GM12878 (cell line): ENCODE results near the gene MAD1L1. TPM values are rescaled to one million over a fixed set of nuclear protein-coding genes. Genes with fewer than 3 reads are reported as not detected.

ENCODE experiments used
- LARP7 ChIP-seq: fragments of 450-650 bp; IDR thresholded peaks from 2 replicates; pipeline ENCODE4 v1.6.1; 2017; ENCODE audit warnings: mild to moderate bottlenecking
- MEF2B ChIP-seq: fragments of 450-650 bp; IDR thresholded peaks from 2 replicates; pipeline ENCODE4 v1.6.1; 2018; ENCODE audit warnings: mild to moderate bottlenecking, moderate library complexity; ENCODE audit not compliant: partially characterized antibody, poor library complexity, severe bottlenecking
- NFXL1 ChIP-seq: fragments of 450-650 bp; IDR thresholded peaks from 2 replicates; pipeline ENCODE4 v1.6.1; 2017; ENCODE audit warnings: antibody characterized with exemption, mild to moderate bottlenecking, borderline replicate concordance
- RAD21 ChIP-seq: IDR thresholded peaks from 2 replicates; pipeline ENCODE4 v1.6.1; 2011; ENCODE audit warnings: mild to moderate bottlenecking, low read depth, low read length, moderate library complexity; ENCODE audit not compliant: insufficient read depth
- YY1 ChIP-seq: IDR thresholded peaks from 2 replicates; pipeline ENCODE4 v1.6.1; 2011; ENCODE audit warnings: low read depth, mild to moderate bottlenecking, low read length
- polyA plus RNA-seq, 11 experiments: library from polyadenylated mRNA; depleted of rRNA in 4 of 11; unstranded in 6 of 11; stranded (reverse) in 5 of 11; fragments of >200 nt; fragmentation: Nextera tagmentation in 4 of 11; fragmentation: Illumina TruSeq in 1 of 11; extraction: Ambion mirVana in 4 of 11; extraction: Trizol in 1 of 11; gene quantifications; 1 replicate in 1 of 11; 2 replicates in 10 of 11; pipeline versions ENCODE4 v1.2.1 to v1.2.3, GENCODE V29; 2011 to 2016; ENCODE audit warnings: inconsistent platforms in 2 of 11, missing spikeins in 2 of 11, low read depth in 1 of 11
- total RNA-seq, 4 experiments: library from RNA; depleted of rRNA in 3 of 4; stranded (reverse); fragments of >200 nt in 3 of 4; fragmentation: Illumina TruSeq in 1 of 4; extraction: Trizol in 1 of 4; gene quantifications; 2 replicates each; pipeline versions ENCODE4 v1.2.1 to v1.2.3, GENCODE V29; 2013 to 2021
- TF ChIP-seq, protein P1 (sequence below): IDR thresholded peaks from 2 replicates; pipeline ENCODE4 v1.6.1; 2012; ENCODE audit warnings: low read length, inconsistent platforms
- TF ChIP-seq, protein P2 (sequence below): IDR thresholded peaks from 2 replicates; pipeline ENCODE4 v1.6.1; 2011; ENCODE audit warnings: borderline replicate concordance, low read depth, mild to moderate bottlenecking, moderate library complexity, mixed read lengths, low read length; ENCODE audit not compliant: insufficient read depth; ENCODE audit errors: extremely low read length
- TF ChIP-seq, protein P3 (sequence below): fragments of 150-350 bp; IDR thresholded peaks from 2 replicates; pipeline ENCODE4 v1.6.1; 2014; ENCODE audit warnings: mild to moderate bottlenecking, low read depth, low read length
- TF ChIP-seq, protein P4 (sequence below): IDR thresholded peaks from 2 replicates; pipeline ENCODE4 v1.6.1; 2011; ENCODE audit warnings: mild to moderate bottlenecking, low read depth, low read length, moderate library complexity; ENCODE audit not compliant: insufficient replicate concordance

MAD1L1 gene
- total and polyA plus RNA-seq, 10 of the 15 experiments (the other 5 are each of a cell fraction or from before 2014, with no cell fraction given), result 2.2 to 76.8 (median 38.3) TPM

DNA sequence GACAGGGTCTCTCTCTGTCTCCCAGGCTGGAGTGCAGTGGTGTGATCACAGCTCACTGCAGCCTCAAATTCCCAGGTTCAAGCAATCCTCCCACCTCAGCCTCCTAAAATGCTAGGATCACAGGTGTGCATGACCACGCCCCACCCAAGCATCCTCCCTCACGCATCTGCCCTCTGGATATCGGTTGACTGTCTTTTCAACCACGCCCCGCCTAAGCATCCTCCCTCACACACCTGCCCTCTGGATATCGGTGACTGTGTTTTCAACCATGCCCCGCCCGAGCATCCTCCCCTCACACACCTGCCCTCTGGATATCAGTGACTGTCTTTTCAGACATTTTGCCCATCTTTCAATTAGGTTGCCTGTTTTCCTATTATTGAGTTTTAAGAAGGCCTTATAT lies 140.5 kb downstream of the MAD1L1 start (continued):
- TF ChIP-seq, protein P1, sequence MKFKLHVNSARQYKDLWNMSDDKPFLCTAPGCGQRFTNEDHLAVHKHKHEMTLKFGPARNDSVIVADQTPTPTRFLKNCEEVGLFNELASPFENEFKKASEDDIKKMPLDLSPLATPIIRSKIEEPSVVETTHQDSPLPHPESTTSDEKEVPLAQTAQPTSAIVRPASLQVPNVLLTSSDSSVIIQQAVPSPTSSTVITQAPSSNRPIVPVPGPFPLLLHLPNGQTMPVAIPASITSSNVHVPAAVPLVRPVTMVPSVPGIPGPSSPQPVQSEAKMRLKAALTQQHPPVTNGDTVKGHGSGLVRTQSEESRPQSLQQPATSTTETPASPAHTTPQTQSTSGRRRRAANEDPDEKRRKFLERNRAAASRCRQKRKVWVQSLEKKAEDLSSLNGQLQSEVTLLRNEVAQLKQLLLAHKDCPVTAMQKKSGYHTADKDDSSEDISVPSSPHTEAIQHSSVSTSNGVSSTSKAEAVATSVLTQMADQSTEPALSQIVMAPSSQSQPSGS, result no peak
- TF ChIP-seq YY1 (no peak), MEF2B (no peak), NFXL1 (no peak), LARP7 (no peak), RAD21 (no peak)
- TF ChIP-seq, protein P2, sequence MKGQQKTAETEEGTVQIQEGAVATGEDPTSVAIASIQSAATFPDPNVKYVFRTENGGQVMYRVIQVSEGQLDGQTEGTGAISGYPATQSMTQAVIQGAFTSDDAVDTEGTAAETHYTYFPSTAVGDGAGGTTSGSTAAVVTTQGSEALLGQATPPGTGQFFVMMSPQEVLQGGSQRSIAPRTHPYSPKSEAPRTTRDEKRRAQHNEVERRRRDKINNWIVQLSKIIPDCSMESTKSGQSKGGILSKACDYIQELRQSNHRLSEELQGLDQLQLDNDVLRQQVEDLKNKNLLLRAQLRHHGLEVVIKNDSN, result no peak
- TF ChIP-seq, protein P3, sequence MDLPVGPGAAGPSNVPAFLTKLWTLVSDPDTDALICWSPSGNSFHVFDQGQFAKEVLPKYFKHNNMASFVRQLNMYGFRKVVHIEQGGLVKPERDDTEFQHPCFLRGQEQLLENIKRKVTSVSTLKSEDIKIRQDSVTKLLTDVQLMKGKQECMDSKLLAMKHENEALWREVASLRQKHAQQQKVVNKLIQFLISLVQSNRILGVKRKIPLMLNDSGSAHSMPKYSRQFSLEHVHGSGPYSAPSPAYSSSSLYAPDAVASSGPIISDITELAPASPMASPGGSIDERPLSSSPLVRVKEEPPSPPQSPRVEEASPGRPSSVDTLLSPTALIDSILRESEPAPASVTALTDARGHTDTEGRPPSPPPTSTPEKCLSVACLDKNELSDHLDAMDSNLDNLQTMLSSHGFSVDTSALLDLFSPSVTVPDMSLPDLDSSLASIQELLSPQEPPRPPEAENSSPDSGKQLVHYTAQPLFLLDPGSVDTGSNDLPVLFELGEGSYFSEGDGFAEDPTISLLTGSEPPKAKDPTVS, result no peak
- TF ChIP-seq, protein P4, sequence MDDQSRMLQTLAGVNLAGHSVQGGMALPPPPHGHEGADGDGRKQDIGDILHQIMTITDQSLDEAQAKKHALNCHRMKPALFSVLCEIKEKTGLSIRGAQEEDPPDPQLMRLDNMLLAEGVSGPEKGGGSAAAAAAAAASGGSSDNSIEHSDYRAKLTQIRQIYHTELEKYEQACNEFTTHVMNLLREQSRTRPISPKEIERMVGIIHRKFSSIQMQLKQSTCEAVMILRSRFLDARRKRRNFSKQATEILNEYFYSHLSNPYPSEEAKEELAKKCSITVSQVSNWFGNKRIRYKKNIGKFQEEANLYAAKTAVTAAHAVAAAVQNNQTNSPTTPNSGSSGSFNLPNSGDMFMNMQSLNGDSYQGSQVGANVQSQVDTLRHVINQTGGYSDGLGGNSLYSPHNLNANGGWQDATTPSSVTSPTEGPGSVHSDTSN, result no peak
- TF ChIP-seq, all 136 proteins: peak for 0
